GM10248 (cell line): ENCODE results near the gene FERMT1.

Source experiments
- CTCF ChIA-PET: fragments of 300-600 bp; sonication (Branson Sonifier 250); formaldehyde crosslinking; extraction: SDS; loops from one replicate; lab custom pipeline; 2021; ENCODE audit warnings: antibody characterized with exemption; lab: Yijun Ruan, JAX
- POLR2A ChIA-PET: fragments of 350-650 bp; sonication (Branson Sonifier 250); formaldehyde crosslinking; extraction: SDS; loops from one replicate; lab custom pipeline; 2020; ENCODE audit warnings: antibody characterized with exemption; lab: Yijun Ruan, JAX
- DNase-seq: peaks from one replicate; pipeline ENCODE4 v3.0.0; 2012; ENCODE audit errors: extremely low spot score
- CTCF ChIP-seq: IDR thresholded peaks from 2 replicates; pipeline ENCODE4 v1.5.1; 2012; ENCODE audit warnings: mild to moderate bottlenecking, low read depth; ENCODE audit errors: extremely low read depth, missing control alignments, control extremely low read depth

The FERMT1 gene

GRCh38 chr20:6028818-6029217, 94.0 kb downstream of the FERMT1 start:
- CTCF ChIA-PET = interaction anchor here (1.2 to 1.5 kb wide), 3 partner anchors 9 to 14 kb away, joined by 3 read pairs; no protein-coding TSS in a partner anchor
- no peak for TF ChIP-seq CTCF
- POLR2A ChIA-PET = no interaction called here
- no peak for DNase-seq

GRCh38 chr20:6026051-6026450, 96.8 kb downstream of the FERMT1 start:
- ChIA-PET CTCF (no interaction called here), POLR2A (no interaction called here)
- DNase-seq = no peak
- no peak for TF ChIP-seq CTCF
